HL-60 (cell line): ENCODE measurements around the gene EAF1.

Experiments used
- DNase-seq, 2 experiments: peaks; one replicate each; pipeline ENCODE4 v3.0.0-alpha.2; 2010 to 2020; ENCODE audit warnings: low read depth in 1 of 2, low spot score in 1 of 2
- H3K27ac ChIP-seq: fragments of 250-450 bp; sonication (Bioruptor Pico); replicated peaks from 2 replicates; pipeline ENCODE4 v1.5.1; 2020; ENCODE audit warnings: mild to moderate bottlenecking, moderate library complexity
- H3K27me3 ChIP-seq: fragments of 250-450 bp; sonication (Bioruptor Pico); 2 replicates; pipeline ENCODE4 v1.5.1; 2021; ENCODE audit warnings: mild to moderate bottlenecking, moderate library complexity; ENCODE audit not compliant: insufficient read depth, poor library complexity, severe bottlenecking
- H3K4me3 ChIP-seq: replicated peaks from 2 replicates; pipeline ENCODE4 v1.5.1; 2011; ENCODE audit warnings: mild to moderate bottlenecking, control low read depth, low read length; ENCODE audit not compliant: insufficient read depth
- GABPA ChIP-seq: IDR thresholded peaks from 2 replicates; pipeline ENCODE4 v1.6.1; 2012; ENCODE audit warnings: low read depth
- POLR2AphosphoS5 ChIP-seq: IDR thresholded peaks from 2 replicates; pipeline ENCODE4 v1.6.1; 2012; ENCODE audit warnings: low read depth
- SPI1 ChIP-seq: IDR thresholded peaks from 2 replicates; pipeline ENCODE4 v1.6.1; 2012; ENCODE audit warnings: low read depth, mild to moderate bottlenecking, borderline replicate concordance
- TF ChIP-seq, protein P1 (sequence below): IDR thresholded peaks from one replicate; pipeline ENCODE4 v1.5.1; 2011; ENCODE audit warnings: low read length, control low read depth, inconsistent platforms; ENCODE audit not compliant: insufficient read depth
- TF ChIP-seq, protein P2 (sequence below): IDR thresholded peaks from 2 replicates; pipeline ENCODE4 v1.6.1; 2012; ENCODE audit warnings: low read depth; ENCODE audit not compliant: insufficient replicate concordance

Gene EAF1

DNA sequence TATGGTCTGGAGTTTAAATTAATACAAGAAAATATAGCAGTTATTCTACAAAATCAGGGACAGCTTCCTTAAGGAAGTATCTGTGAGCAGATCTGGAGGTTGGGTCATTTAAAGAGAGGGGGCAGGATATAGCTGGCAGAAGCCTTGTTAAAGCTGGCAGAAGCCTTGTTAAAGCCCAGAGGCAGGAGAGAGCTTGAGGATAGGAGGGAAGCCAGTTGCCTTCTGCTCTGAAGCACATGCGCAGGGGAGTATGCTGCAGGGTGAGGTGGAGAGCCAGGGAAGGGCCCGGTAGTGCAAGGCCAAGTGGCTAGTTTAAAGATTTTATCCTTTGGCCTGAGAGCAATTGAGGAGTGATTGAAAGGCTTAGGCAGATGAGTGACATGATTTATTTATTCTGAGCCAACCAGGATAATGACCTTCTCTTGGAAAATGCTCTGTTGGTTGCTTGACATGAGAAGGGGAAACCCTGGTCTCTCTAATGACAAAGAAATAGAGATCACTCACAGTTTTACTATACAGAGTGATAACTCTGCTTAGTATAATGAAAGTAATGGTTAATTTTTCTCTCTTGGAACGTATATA lies 3.9 kb downstream of the EAF1 start:
- DNase-seq, result no peak
- no peak overlapping the region for H3K27ac ChIP-seq
- no peak overlapping the region for H3K4me3 ChIP-seq
- H3K27me3 ChIP-seq, result no peaks in the 10 kb centered on the region
- TF ChIP-seq, protein P1, sequence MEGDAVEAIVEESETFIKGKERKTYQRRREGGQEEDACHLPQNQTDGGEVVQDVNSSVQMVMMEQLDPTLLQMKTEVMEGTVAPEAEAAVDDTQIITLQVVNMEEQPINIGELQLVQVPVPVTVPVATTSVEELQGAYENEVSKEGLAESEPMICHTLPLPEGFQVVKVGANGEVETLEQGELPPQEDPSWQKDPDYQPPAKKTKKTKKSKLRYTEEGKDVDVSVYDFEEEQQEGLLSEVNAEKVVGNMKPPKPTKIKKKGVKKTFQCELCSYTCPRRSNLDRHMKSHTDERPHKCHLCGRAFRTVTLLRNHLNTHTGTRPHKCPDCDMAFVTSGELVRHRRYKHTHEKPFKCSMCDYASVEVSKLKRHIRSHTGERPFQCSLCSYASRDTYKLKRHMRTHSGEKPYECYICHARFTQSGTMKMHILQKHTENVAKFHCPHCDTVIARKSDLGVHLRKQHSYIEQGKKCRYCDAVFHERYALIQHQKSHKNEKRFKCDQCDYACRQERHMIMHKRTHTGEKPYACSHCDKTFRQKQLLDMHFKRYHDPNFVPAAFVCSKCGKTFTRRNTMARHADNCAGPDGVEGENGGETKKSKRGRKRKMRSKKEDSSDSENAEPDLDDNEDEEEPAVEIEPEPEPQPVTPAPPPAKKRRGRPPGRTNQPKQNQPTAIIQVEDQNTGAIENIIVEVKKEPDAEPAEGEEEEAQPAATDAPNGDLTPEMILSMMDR, result no peak
- TF ChIP-seq, protein P2, sequence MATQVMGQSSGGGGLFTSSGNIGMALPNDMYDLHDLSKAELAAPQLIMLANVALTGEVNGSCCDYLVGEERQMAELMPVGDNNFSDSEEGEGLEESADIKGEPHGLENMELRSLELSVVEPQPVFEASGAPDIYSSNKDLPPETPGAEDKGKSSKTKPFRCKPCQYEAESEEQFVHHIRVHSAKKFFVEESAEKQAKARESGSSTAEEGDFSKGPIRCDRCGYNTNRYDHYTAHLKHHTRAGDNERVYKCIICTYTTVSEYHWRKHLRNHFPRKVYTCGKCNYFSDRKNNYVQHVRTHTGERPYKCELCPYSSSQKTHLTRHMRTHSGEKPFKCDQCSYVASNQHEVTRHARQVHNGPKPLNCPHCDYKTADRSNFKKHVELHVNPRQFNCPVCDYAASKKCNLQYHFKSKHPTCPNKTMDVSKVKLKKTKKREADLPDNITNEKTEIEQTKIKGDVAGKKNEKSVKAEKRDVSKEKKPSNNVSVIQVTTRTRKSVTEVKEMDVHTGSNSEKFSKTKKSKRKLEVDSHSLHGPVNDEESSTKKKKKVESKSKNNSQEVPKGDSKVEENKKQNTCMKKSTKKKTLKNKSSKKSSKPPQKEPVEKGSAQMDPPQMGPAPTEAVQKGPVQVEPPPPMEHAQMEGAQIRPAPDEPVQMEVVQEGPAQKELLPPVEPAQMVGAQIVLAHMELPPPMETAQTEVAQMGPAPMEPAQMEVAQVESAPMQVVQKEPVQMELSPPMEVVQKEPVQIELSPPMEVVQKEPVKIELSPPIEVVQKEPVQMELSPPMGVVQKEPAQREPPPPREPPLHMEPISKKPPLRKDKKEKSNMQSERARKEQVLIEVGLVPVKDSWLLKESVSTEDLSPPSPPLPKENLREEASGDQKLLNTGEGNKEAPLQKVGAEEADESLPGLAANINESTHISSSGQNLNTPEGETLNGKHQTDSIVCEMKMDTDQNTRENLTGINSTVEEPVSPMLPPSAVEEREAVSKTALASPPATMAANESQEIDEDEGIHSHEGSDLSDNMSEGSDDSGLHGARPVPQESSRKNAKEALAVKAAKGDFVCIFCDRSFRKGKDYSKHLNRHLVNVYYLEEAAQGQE, result no peak
- TF ChIP-seq GABPA, result no peak
- no peak for TF ChIP-seq SPI1
- no peak for TF ChIP-seq POLR2AphosphoS5

DNA sequence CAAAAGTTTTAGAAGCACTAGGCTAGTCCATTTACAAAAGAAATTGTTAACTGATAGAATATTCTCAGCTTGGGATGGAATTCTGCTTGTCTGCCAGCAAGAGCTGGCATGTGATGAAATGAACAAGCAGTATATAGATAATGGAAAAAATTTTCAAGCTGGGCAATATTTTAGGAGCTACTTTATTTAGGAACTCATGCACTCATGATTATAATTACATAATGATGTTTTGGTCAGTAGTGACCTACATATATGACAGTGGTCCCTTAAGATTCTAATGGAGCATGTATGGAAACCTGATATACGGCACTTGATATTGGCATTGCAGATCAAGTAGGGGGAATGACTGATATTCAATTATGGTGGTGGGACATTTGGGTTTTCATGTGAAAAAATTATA lies 6.1 kb downstream of the EAF1 start:
- H3K27me3 ChIP-seq, result no peaks in the 10 kb centered on the region
- TF ChIP-seq, protein P1, result no peak
- TF ChIP-seq POLR2AphosphoS5 (no peak), SPI1 (no peak)
- DNase-seq, result no peak
- no peak overlapping the region for H3K4me3 ChIP-seq
- no peak overlapping the region for H3K27ac ChIP-seq

DNA sequence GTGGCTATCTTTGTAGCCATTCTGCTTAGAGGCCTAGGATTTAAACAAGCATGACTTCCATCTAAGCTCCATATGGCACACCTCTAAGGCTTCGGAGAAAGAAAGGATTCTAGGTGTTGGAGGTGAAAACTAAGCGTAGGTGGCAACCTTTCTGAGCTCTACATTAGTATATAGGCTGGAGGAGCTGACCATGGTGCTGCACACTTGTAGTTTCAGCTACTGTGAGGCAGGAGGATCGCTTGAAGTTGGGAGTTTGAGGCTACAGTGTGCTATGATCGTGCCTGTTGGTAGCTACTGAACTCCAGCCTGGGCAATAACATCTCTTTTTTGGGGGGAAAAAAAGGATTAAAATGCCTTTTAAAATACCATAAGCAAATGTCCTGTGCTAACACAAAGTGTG lies 7.4 kb downstream of the EAF1 start:
- no peak for DNase-seq
- no peak for TF ChIP-seq POLR2AphosphoS5
- TF ChIP-seq, protein P2, result peak; percentile 90
- no peak overlapping the region for H3K27ac ChIP-seq
- no peaks in the 10 kb centered on the region for H3K27me3 ChIP-seq
- no peak overlapping the region for H3K4me3 ChIP-seq

DNA sequence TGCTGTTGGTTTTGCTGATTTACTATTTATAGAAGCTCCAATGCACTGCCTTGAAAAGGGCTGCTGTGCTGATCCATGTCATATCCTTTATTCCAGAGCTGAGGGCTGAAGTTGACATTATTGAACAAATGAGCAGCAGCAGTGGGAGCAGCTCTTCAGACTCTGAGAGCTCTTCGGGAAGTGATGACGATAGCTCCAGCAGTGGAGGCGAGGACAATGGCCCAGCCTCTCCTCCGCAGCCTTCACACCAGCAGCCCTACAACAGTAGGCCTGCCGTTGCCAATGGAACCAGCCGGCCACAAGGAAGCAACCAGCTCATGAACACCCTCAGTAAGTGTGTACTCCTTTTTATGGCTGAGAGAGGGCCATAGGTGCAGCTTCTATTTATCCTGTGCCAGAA lies 8.8 kb downstream of the EAF1 start:
- no peak for TF ChIP-seq GABPA
- no peak for TF ChIP-seq POLR2AphosphoS5
- no peak for TF ChIP-seq SPI1
- TF ChIP-seq, protein P2, result no peak
- TF ChIP-seq, protein P1, result no peak
- H3K27ac ChIP-seq, result no peak overlapping the region
- H3K27me3 ChIP-seq, result no peaks in the 10 kb centered on the region
- H3K4me3 ChIP-seq, result no peak overlapping the region
- no peak for DNase-seq
